ENCODE measurements around the gene IL1RAPL2.

DNA sequence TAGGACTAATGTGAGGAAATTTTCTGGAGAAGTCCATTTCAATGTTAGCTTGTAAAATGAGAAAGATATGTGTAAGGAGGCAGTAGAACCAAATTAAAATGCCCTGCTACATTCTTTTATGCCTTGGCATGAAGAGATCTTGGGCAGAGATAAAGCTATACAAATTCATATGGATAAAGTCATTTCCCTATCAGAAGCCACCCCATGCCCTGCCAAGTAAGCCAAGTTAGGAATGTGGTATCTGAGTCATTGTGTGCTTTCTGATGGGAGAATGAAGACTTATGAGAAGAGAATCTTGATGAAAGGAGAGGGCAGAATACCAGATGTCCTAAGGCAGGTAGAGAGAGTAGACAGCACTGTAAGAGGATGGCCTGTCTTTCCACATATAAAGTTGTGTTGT lies 570.8 kb downstream of the IL1RAPL2 start:
- TF ChIP-seq CTCF (IDR thresholded peaks at IDR 0.05; ENCODE audit: insufficient read depth, low read length, poor library complexity, severe bottlenecking) (no peak), EZH2phosphoT487 (conservative IDR thresholded peaks at IDR 0.05; ENCODE audit: low read length) (no peak)

Measured in SU-DHL-6 (cell line).